Measurements from ENCODE around the gene SPAG6. TPM values are rescaled to one million over a fixed set of nuclear protein-coding genes. Genes with fewer than 3 reads are reported as not detected.

SPAG6 gene
- total RNA-seq, 1 donor from 2014 or later = 8.9 TPM

- H3K4me1 Mint-ChIP-seq (ENCODE audit: low read depth) = peaks cover 27% of the 10 kb centered on the region
- TF ChIP-seq CTCF (IDR thresholded peaks at IDR 0.05; ENCODE audit: unreplicated experiment) = no peak
- peak overlapping the region; percentile 53 for H3K27ac Mint-ChIP-seq
Measured at GRCh38 chr10:22435650-22436049, 90.4 kb downstream of the SPAG6 start.

DNA sequence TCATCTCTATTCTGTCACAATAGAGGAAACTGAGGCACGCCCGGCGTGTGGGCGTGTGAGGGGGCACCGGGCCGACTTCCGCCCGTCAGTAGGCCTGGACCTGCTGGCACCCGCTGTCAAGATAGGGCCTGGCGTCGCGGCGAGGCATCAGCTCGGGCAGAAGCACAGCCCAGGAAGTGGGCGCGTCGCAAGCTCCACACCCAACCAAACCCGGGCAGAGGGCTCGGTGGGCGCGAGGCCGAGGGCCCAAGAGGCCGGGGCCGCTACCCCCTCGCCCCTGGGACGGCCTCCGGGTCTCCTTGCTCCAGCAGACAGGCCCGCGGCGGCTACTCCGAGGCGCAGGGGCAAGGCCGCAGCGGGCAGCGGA lies 91.2 kb downstream of the SPAG6 start:
- no peaks in the 10 kb centered on the region for H3K9me3 Mint-ChIP-seq (ENCODE audit: low read depth)
- H3K36me3 Mint-ChIP-seq (ENCODE audit: insufficient read depth) = no peaks in the 10 kb centered on the region
- no peak for DNase-seq (ENCODE audit: low spot score, unreplicated experiment)
- peak overlapping the region; percentile 91 for H3K4me3 Mint-ChIP-seq (ENCODE audit: low read depth)
- peaks cover 29% of the 10 kb centered on the region for H3K4me1 Mint-ChIP-seq (ENCODE audit: low read depth)
- peak overlapping the region; percentile 67 for H3K27ac Mint-ChIP-seq
- no peak for TF ChIP-seq CTCF (IDR thresholded peaks at IDR 0.05; ENCODE audit: unreplicated experiment)
- H3K27me3 Mint-ChIP-seq = no peaks in the 10 kb centered on the region

More at GRCh38 chr10:22435650-22436049, 90.4 kb downstream of the SPAG6 start:
- Mint-ChIP-seq H3K4me3 (ENCODE audit: low read depth) (peak overlapping the region; percentile 64), H3K36me3 (ENCODE audit: insufficient read depth) (no peaks in the 10 kb centered on the region), H3K27me3 (no peaks in the 10 kb centered on the region), H3K9me3 (ENCODE audit: low read depth) (no peaks in the 10 kb centered on the region)
- no peak for DNase-seq (ENCODE audit: low spot score, unreplicated experiment)

- H3K27me3 Mint-ChIP-seq = no peaks in the 10 kb centered on the region
- peak; percentile 79 for DNase-seq (ENCODE audit: low spot score, unreplicated experiment)
- H3K36me3 Mint-ChIP-seq (ENCODE audit: insufficient read depth) = no peaks in the 10 kb centered on the region
- no peaks in the 10 kb centered on the region for H3K9me3 Mint-ChIP-seq (ENCODE audit: low read depth)
- peak; percentile 31 for TF ChIP-seq CTCF (IDR thresholded peaks at IDR 0.05; ENCODE audit: unreplicated experiment)
- peak overlapping the region; percentile 91 for H3K4me3 Mint-ChIP-seq (ENCODE audit: low read depth)
- H3K4me1 Mint-ChIP-seq (ENCODE audit: low read depth) = peaks cover 29% of the 10 kb centered on the region
- H3K27ac Mint-ChIP-seq = peak overlapping the region; percentile 98
Measured at GRCh38 chr10:22436893-22437619, 91.8 kb downstream of the SPAG6 start.

DNA sequence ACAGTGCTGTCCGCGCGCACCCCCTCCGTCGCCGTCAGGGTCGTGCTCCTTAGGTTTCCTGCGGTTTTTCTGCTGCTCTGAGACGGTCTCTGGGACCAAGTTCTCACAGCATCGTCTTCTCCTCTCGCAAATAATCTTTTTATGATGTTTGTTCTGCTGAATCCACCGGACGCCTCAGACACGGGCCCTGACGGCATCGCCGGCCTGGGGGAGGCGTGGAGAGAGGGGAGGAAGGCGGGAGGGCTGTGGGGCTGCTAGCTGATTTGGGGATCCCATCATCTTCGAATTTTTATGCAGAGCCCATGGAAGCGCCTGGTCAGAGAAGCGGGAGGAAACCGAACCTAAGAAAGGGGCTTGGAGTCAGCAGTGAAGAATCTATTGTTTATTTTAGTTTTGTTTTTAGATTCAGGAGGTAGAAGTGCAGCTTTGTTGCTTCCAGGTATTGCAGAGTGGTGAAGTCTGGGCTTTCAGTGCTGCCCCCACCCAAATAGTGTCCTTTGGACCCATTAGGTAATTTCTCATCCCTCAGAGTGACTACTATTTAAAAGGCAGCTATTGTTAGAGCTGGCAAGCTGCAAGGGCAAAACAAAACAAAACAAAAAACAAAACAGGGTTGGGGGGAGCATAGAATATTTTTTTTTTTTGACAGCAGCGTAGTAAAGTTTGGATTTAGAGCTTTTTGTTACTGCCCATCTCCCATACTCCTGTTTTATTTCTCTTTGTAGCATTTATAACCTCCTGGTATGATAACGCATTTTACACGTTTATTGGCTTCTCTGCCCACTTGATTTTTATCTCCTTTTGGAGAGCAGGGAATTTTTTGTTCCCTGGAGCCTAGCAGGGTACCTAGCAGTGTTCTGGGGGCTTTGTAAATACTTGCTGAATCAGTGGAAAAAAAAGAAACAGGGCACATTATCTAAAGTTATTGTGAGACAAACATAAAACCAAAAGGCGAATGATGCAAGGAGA lies 92.6 kb downstream of the SPAG6 start:
- peak; percentile 16 for DNase-seq (ENCODE audit: low spot score, unreplicated experiment)
- Mint-ChIP-seq H3K36me3 (ENCODE audit: insufficient read depth) (no peaks in the 10 kb centered on the region), H3K4me3 (ENCODE audit: low read depth) (peak overlapping the region; percentile 91), H3K9me3 (ENCODE audit: low read depth) (no peaks in the 10 kb centered on the region), H3K27me3 (no peaks in the 10 kb centered on the region), H3K4me1 (ENCODE audit: low read depth) (peaks cover 29% of the 10 kb centered on the region), H3K27ac (peak overlapping the region; percentile 98)
- TF ChIP-seq CTCF (IDR thresholded peaks at IDR 0.05; ENCODE audit: unreplicated experiment) = no peak

DNA sequence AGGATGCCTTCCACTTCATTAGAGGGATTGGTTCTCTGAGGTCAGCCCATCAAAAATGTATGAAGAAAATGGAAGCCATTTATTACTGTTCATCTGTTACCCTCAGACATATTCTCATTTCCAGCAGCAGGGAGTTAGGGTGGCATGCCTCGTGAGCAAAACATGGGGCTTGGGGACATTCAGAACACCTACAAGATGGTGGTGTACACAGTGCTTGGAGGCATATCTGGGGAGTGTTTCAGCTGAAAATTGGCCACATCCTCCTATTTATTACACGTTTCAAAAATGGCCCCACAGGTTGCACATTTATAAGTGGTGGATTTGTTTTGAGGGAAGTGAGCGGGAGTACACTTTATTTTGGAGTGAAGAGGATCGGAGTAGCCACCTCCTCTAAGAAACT lies 93.4 kb downstream of the SPAG6 start:
- peak overlapping the region; percentile 91 for H3K4me3 Mint-ChIP-seq (ENCODE audit: low read depth)
- H3K27ac Mint-ChIP-seq = peak overlapping the region; percentile 98
- peaks cover 29% of the 10 kb centered on the region for H3K4me1 Mint-ChIP-seq (ENCODE audit: low read depth)
- no peaks in the 10 kb centered on the region for H3K27me3 Mint-ChIP-seq
- no peak for DNase-seq (ENCODE audit: low spot score, unreplicated experiment)
- TF ChIP-seq CTCF (IDR thresholded peaks at IDR 0.05; ENCODE audit: unreplicated experiment) = no peak
- H3K9me3 Mint-ChIP-seq (ENCODE audit: low read depth) = no peaks in the 10 kb centered on the region
- no peaks in the 10 kb centered on the region for H3K36me3 Mint-ChIP-seq (ENCODE audit: insufficient read depth)

All from progenitor cell of endocrine pancreas (in vitro differentiated cells).